Activated CD4-positive, alpha-beta T cell treated with anti-CD3 and anti-CD28 coated beads, Interleukin-2, Interleukin-6, amounts not matched to agents 100 ng/mL and 50 ng/mL, durations not matched to agents 16 hours and 8 hours (primary cell): Measurements from ENCODE around the gene SETD1A.

Experiments
- DNase-seq: peaks from one replicate; pipeline ENCODE4 v3.0.0-alpha.2; 2020

The SETD1A gene

DNA sequence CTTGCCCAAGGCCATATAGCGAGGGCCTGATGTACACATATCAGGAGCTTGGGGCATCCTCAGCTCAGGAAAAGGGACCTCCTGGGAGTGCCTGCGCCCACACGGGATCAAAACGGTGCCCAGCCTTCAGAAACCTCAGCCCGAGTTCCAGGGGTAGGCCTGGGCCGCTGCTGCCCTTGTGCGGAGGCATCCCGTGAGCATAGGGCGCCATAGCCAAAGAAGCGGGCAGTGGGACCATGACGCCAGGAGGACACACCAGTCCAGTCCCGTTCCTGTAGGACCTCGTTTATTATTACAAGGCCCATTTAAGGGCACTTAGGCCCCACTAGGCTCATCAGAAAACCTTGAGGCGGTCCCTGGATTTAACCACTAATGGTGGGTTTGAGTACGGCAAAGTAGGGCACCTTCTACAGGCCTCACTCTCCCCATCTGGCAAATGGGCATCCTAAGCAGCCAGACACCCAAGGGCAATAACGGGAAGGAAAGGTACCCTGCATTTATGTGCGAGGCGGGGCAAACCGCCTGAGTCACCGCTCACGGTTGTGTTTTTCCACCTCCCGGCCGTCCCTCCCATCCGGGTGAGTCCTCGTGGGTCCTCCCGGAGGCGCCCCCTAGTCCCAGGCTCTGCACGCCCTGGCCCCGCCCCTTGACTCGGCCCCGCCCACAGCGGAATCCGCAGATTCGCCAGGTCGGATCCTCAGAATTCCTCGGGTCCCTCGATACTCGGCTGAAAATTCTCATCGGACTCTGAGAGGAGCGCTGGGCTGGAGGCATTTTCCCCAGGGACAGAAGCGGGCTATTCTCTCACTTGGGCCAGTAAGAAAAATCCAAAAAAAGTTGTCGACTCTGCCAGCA lies 726 bp upstream of the SETD1A start:
- peak; percentile 92 for DNase-seq

DNA sequence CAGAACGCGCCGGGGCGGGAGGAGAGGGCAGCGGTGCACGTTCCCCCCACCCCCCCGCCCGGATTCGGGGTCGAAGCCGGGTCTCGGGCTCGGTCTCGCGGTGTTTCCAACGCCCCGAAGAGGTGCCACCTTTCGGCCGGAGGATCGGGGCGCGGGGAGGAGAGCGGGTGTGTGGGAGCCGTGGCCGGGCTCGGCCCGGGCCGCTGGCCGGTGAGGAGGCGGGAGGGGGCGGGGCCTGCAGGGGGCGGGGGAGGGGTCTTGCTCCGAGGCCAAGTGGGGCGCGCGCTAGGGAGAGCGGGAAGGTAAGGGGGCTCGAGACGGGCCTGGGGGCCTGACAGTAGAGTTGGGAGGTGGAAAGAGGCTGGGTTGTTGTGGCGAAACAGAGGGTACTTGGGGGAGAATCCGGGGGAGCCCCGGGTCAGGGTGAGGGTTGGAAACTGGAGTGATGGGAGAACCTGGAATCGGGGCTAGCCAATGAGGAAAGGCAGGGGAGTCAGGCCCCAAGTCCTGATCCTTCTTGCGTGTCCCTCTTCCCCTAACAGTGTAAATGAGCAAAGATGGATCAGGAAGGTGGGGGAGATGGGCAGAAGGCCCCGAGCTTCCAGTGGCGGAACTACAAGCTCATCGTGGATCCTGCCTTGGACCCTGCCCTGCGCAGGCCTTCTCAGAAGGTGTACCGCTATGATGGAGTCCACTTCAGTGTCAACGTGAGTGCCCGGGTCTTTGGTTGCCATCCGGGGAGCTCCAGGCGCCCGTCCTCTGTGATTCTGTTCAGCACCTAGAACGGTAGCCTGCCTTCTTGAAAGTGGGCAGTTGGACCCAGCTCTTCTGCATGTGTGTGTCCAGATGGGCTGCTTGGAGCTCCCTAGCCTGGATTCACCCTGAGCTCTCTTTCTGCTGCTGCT lies 873 bp downstream of the SETD1A start:
- DNase-seq: no peak

DNA sequence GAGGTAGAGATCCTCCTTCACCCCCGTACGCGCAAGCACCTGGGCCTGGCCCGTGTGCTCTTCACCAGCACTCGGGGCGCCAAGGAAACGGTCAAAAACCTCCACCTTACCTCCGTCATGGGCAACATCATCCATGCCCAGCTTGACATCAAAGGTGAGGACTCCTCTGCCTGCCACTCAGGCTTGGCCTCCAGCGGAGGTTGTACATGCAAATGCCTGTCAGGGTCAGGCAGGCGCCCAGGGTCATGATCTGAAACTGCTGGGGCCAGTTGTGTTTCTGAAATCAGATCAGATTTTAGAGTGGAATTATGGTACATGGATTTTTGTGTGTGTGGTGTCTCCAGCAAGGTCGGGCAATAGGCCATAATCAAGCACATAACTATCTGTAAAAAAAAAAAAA lies 3.8 kb downstream of the SETD1A start:
- DNase-seq: no peak

DNA sequence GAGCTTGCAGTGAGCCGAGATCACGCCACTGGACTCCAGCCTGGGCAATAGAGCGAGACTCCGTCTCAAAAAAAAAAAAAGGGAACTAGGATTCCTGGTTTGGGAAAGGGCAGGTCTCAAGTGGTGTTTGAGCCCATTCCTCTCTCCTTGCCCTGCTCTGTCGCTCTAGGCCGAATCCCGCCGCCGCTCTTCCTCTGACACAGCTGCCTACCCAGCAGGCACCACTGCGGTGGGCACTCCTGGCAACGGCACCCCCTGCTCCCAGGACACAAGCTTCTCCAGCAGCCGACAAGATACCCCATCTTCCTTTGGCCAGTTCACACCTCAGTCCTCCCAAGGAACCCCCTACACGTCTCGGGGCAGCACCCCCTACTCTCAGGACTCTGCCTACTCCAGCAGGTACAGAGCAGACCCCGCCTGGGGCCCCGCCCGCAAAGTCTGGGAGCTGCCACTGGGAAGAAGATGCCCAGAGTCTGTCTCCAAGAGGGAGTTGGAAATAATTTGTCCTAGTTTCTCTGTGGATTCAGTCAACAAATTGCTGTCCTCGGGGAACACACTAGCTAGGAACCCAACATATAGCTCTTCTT lies 6.5 kb downstream of the SETD1A start:
- DNase-seq: no peak

DNA sequence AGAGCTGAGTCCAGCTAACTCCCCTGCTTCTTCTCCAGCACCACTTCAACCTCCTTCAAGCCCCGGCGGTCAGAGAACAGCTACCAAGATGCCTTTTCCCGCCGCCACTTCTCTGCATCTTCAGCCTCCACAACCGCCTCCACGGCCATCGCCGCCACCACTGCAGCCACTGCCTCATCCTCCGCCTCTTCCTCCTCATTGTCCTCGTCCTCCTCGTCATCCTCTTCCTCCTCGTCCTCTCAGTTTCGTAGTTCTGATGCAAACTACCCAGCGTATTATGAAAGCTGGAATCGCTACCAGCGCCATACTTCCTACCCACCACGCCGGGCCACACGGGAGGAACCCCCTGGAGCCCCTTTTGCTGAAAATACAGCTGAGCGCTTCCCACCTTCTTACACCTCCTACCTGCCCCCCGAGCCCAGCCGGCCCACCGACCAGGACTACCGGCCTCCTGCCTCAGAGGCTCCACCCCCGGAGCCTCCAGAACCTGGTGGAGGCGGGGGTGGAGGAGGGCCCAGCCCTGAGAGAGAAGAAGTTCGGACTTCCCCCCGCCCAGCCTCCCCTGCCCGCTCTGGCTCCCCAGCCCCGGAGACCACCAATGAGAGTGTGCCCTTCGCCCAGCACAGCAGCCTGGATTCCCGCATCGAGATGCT lies 7.1 kb downstream of the SETD1A start:
- no peak for DNase-seq

DNA sequence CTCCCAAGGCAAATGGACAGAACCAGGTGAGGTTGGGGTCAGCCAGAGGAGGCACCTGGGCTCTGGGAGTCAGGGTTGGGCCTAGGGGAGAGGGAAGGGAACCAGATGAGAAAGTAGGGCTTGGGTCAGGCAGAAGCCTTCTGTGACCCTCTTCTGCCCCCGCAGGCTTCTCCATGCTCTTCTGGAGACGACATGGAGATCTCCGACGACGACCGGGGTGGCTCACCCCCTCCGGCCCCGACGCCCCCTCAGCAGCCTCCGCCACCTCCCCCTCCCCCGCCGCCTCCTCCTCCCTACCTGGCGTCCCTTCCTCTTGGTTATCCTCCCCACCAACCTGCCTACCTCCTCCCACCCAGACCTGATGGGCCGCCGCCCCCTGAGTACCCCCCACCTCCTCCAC lies 7.9 kb downstream of the SETD1A start:
- DNase-seq: no peak

DNA sequence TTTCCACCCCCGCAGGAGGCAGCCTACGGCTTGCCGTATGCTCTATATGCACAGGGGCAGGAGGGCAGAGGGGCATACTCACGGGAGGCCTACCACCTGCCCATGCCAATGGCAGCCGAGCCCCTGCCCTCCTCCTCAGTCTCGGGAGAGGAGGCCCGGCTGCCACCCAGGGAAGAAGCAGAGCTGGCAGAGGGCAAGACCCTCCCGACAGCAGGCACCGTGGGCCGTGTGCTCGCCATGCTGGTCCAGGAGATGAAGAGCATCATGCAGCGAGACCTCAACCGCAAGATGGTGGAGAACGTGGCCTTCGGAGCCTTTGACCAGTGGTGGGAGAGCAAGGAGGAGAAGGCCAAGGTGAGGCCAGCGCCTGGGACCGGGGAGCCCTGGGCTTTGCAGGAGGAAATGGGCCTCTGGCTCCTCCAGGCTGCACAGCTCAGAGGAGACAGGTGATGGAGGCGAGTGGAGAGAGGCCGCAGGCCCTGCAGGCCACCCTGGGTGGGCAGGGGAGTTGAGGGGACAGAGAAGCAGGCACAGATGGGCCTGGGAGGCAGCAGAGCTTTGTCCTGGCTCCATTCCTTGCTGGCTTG lies 8.6 kb downstream of the SETD1A start:
- DNase-seq: no peak

DNA sequence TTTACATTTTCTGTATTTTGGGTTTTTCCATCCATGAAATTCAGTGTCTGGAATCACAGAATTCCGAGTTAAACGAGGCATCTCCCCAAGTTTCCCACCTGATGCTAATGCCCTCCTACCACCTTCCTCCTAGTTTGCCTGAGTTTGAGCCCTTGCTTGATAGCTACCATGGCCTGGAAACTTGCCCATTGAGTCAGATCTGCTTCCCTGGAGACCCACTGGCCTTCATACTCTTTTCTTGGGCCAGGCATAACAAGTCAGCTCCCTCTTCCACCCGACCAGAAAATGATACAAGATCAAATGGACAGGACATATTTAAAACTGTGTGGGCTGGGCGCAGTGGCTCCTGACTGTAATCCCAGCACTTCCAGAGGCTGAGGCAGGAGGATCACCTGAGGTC lies 10.2 kb downstream of the SETD1A start:
- DNase-seq: no peak

DNA sequence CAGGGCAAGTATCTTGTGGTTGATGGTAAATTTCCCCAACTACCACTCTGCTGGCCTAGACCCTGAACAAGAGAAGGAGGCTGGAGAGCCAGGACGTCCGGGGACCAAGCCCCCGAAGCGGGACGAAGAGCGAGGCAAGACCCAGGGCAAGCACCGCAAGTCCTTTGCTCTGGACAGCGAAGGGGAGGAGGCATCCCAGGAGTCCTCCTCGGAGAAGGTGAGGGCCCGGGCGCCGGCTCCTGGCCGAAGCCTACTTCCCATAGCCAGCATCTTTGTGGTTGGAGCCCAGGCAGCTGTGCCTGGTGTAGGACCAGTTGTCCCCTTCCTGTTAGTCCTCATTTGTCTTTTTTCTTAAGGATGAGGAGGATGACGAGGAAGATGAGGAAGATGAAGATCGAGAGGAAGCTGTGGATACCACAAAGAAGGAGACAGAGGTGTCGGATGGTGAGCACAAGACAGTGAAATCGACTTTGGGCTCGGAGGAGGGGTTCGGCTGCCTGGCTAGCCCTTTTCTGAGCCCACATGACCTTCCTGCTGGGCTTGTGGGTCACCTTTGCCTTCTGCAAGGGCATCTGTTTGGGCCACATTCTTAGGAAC lies 11.8 kb downstream of the SETD1A start:
- DNase-seq: no peak

DNA sequence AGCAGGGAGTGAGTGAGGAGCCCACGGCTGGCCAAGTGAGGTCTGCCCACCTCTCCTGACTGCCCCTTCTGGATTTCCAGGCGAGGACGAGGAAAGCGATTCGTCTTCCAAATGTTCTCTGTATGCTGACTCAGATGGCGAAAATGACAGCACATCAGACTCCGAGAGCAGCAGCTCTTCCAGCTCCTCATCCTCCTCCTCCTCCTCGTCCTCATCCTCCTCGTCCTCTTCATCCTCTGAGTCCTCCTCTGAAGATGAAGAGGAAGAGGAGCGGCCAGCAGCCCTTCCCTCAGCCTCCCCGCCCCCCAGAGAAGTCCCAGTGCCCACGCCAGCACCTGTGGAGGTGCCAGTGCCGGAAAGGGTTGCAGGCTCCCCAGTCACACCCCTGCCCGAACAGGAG lies 13.7 kb downstream of the SETD1A start:
- DNase-seq: no peak

DNA sequence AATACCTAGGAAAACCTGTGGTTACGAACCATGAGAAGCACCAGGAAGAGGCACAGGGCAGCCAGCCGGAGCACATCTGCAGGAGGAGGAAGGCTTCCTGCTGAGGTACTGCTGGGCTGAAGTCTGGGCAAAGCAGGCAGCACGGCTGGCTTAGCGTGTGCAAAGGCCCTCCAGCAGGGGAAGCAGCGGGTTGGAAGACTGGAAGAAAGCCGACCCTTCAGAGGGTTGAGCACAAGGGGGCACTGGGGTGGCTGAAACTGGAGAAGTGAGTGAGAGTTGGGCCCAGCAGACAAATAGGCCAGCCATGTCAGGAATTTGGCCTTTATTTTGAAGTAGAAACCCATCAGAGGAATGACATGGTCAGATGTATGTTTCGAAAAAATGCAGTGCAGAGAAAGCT lies 15.3 kb downstream of the SETD1A start:
- DNase-seq: no peak

DNA sequence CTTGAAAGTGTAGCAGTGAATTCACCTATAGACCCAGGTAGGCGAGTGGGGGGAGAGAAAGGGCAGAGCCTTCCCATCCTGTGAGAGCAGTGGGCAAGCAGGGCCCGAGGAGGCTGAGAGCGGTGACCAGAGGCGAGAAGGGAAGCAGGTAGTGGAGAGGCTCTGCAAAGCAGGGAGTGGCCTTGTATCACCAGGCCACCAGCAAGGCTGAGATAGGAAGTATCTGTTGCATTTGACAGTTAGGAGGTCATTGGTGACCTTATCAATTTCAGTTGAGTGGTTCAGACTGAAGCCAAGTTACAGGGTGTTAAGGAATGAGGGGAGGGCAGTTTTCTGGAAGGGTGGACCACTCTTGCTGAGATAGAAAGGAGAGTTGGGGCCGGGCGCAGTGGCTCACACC lies 16.8 kb downstream of the SETD1A start:
- DNase-seq: no peak

DNA sequence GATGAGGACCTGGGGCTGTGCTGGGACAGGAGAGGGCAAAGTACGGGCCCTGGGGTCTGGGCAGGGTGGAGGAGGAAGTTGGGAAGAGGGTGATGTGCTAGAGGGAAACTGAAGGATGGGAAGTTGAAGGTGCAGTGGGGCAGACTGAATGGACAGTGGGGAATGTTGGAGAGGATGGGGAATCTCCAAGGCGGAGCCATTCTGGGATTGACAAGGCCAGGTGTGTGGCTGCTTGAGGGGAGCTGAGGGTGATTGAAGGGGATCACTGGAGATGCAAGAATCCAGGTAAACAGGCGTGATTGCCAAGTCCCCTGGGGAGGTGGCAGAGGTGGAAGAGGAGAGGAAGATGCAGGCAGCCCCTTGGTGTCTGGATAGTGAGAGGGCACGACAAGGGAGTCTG lies 18.9 kb downstream of the SETD1A start:
- DNase-seq: no peak

DNA sequence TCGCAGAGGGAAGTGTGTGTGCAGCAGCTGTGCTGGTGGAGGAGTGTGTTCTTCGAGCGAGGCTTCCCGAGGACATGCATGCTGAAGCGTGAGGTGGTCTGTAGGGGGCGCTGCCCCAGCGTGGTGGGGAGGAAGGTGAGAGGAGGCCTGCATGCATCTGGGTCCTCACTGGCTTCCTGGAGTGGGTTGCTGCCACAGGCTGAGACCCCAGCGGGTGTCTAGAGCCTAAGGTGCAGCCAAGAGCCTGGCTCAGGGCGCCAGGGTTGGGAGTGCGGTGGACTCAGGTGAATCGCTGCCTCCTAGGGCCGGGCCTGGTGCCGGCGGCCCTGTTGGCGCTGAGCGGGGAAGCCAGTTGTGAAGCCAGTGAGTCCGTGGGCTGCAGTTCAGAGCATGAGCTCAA lies 19.9 kb downstream of the SETD1A start:
- DNase-seq: peak; percentile 36

DNA sequence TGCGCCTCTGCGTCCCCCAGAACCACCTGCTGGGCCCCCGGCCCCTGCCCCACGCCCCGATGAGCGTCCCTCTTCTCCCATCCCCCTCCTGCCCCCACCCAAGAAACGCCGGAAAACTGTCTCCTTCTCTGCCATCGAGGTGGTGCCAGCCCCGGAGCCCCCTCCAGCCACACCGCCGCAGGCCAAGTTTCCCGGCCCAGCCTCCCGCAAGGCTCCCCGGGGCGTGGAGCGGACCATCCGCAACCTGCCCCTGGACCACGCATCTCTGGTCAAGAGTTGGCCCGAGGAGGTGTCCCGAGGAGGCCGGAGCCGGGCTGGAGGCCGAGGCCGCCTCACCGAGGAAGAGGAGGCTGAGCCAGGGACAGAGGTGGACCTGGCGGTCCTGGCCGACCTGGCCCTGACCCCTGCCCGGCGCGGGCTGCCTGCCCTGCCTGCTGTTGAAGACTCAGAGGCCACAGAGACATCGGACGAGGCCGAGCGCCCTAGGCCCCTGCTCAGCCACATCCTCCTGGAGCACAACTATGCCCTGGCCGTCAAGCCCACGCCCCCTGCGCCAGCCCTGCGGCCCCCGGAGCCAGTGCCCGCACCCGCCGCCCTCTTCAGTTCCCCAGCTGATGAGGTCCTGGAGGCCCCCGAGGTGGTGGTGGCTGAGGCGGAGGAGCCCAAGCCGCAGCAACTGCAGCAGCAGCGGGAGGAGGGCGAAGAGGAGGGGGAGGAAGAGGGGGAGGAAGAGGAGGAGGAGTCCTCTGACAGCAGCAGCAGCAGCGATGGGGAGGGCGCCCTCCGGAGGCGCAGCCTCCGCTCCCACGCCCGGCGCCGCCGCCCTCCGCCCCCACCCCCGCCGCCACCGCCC lies 21.8 kb downstream of the SETD1A start:
- no peak for DNase-seq

DNA sequence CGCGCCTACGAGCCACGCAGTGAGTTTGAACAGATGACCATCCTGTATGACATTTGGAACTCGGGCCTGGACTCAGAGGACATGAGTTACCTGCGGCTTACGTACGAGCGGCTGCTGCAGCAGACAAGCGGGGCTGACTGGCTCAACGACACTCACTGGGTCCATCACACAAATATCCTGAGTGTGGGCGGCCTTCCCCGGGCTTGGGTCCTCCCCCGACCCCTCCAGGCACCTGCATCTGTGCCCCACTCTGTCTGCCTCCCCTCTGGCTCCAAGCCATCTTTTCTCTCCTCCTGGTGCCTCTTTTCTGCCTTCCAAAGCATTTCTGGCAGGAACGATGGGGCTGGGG lies 22.4 kb downstream of the SETD1A start:
- no peak for DNase-seq

DNA sequence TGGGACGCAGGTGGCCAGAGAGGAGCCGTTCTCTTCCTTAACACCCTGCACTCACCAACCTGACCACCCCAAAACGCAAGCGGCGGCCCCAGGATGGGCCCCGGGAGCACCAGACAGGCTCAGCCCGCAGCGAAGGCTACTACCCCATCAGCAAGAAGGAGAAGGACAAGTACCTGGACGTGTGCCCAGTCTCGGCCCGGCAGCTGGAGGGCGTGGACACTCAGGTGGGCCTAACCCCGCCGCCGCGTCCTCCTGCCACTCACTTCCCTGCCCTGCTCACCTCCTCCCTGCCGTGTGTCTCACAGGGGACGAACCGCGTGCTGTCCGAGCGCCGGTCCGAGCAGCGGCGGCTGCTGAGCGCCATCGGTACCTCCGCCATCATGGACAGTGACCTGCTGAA lies 22.9 kb downstream of the SETD1A start:
- DNase-seq: no peak

DNA sequence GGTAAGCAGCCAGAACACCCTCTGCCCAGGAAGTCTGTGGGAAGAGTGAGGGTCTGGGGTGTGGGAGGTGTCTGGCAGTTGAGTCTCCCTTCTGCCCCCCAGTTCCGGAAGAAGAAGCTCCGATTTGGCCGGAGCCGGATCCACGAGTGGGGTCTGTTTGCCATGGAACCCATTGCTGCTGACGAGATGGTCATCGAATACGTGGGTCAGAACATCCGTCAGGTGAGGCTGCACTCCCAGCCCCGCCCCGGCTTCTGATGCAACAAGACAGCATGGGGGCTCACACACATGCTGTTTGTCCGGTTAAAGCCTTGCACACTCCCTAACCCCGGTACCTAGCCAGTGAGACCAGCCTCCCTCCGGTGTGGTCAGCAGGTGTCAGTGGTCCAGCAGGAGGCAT lies 23.4 kb downstream of the SETD1A start:
- no peak for DNase-seq

DNA sequence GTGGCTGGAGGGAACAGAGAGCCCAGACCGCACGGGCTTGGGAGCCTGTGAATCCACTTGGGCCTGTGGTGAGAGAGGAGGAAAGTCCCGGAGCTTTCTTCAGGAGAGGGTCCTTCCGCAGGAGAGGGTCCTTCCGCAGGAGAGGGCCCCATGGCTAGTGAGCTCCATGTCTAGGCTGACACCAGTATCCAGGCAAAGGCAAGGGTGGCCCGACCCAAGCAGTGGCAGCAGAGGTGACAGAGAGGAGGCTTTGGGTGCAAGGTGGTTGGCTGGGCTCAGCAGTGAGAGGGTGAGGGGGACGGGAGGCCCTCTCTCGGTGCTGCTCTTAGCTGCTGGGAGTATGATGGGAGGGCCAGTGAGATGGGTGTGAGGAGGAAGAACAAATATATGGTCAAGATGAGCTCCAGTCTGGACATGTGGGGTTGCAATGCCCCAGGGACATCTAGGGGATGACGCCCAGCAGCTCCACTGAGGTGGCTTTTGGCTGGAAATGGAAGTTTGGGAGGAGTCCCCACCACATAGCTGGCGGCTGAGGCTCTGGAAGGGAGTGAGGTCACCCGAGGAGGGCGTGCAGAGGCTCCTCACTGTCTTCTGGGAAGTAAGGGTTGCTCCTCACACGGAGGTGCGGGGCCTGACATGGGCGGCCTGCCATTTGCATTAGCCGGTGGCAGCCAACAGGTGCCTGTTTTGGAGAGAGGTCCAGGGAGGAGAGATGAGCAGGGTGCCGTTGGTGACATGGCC lies 25.2 kb downstream of the SETD1A start:
- no peak for DNase-seq

DNA sequence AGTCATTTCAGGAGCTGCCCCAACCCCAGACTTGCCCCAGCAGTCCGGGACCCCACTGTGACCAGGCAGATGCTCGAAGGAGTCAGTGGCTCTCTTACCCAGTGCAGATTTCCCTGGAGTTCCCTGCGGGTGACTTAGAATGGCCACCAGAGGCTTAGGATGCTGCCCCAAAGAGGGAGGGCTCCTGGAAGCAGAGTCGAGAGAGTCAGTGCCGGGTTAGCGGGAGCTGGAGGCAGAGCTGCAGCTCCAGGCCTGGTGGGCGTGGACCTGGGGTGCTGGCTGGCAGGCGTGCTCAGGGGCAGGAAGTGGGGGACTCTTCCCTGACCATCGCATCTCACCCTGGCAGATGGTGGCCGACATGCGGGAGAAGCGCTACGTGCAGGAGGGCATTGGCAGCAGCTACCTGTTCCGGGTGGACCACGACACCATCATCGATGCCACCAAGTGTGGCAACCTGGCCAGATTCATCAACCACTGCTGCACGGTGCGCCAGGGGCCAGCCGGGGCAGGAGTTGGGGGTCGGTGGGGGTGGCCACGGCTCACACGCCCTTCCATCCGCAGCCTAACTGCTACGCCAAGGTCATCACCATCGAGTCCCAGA lies 25.8 kb downstream of the SETD1A start:
- no peak for DNase-seq
